ENCODE data around the gene AGAP9.

DNA sequence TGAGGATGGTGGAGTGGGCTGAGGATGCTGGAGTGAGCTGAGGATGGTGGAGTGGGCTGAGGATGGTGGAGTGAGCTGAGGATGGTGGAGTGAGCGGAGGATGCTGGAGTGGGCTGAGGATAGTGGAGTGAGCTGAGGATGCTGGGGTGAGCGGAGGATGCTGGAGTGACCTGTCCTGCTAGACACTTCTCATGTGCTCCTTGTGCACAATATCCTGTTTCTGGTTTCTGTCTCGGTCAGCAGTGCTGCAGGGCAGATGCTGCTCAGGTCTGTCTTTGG is 68.7 kb downstream of the AGAP9 start:
- TF ChIP-seq CTCF (IDR thresholded peaks at IDR 0.05): no peak
- no peak for TF ChIP-seq POLR2A (IDR thresholded peaks at IDR 0.05)

Measured in uterus (tissue), 2 donors.